ENCODE results near the gene DPM2.

The DPM2 gene

GRCh38 chr9:127927988-127928675, 9.5 kb downstream of the DPM2 start:
- no peaks in the 10 kb centered on the region for H3K9me3 ChIP-seq (ENCODE audit: control insufficient read depth in 1 of 2, low read length in 2 of 2)
- peaks cover 19 to 39% of the 10 kb centered on the region in 2 donors for H3K4me1 ChIP-seq (ENCODE audit: control insufficient read depth in 1 of 2, insufficient read depth in 2 of 2, low read length in 2 of 2)
- H3K36me3 ChIP-seq (ENCODE audit: control insufficient read depth in 1 of 2, insufficient read depth in 2 of 2, low read length in 2 of 2): no peaks in the 10 kb centered on the region
- H3K27ac ChIP-seq (ENCODE audit: low read depth, low read length): no peak overlapping the region
- peak overlapping the region in 1 of 2 donors; percentile 23 for H3K4me3 ChIP-seq (ENCODE audit: low read depth in 1 of 2, low read length in 2 of 2)
- peaks cover 24 to 36% of the 10 kb centered on the region in 2 donors for H3K27me3 ChIP-seq (ENCODE audit: control insufficient read depth in 1 of 2, insufficient read depth in 2 of 2, low read length in 2 of 2)
- no peak overlapping the region for H3K9ac ChIP-seq (ENCODE audit: low read depth in 1 of 2, low read length in 2 of 2)

- H3K9ac ChIP-seq (ENCODE audit: low read depth in 1 of 2, low read length in 2 of 2): peak overlapping the region in 1 of 2 donors; percentile 25
- H3K36me3 ChIP-seq (ENCODE audit: control insufficient read depth in 1 of 2, insufficient read depth in 2 of 2, low read length in 2 of 2): no peaks in the 10 kb centered on the region
- peaks cover 24 to 36% of the 10 kb centered on the region in 2 donors for H3K27me3 ChIP-seq (ENCODE audit: control insufficient read depth in 1 of 2, insufficient read depth in 2 of 2, low read length in 2 of 2)
- H3K4me3 ChIP-seq (ENCODE audit: low read depth in 1 of 2, low read length in 2 of 2): peak overlapping the region; percentile 36 to 48
- no peaks in the 10 kb centered on the region for H3K9me3 ChIP-seq (ENCODE audit: control insufficient read depth in 1 of 2, low read length in 2 of 2)
- H3K4me1 ChIP-seq (ENCODE audit: control insufficient read depth in 1 of 2, insufficient read depth in 2 of 2, low read length in 2 of 2): peaks cover 19 to 39% of the 10 kb centered on the region in 2 donors
- no peak overlapping the region for H3K27ac ChIP-seq (ENCODE audit: low read depth, low read length)
Measured at GRCh38 chr9:127927201-127927987, 10.3 kb downstream of the DPM2 start.

GRCh38 chr9:127926906-127927200, 10.8 kb downstream of the DPM2 start:
- Histone ChIP-seq H3K4me3 (ENCODE audit: low read depth in 1 of 2, low read length in 2 of 2) (peak overlapping the region; percentile 36 to 48), H3K9me3 (ENCODE audit: control insufficient read depth in 1 of 2, low read length in 2 of 2) (no peaks in the 10 kb centered on the region), H3K27ac (ENCODE audit: low read depth, low read length) (no peak overlapping the region), H3K4me1 (ENCODE audit: control insufficient read depth in 1 of 2, insufficient read depth in 2 of 2, low read length in 2 of 2) (peaks cover 19 to 42% of the 10 kb centered on the region in 2 donors), H3K27me3 (ENCODE audit: control insufficient read depth in 1 of 2, insufficient read depth in 2 of 2, low read length in 2 of 2) (peaks cover 24 to 36% of the 10 kb centered on the region in 2 donors), H3K9ac (ENCODE audit: low read depth in 1 of 2, low read length in 2 of 2) (peak overlapping the region in 1 of 2 donors; percentile 25), H3K36me3 (ENCODE audit: control insufficient read depth in 1 of 2, insufficient read depth in 2 of 2, low read length in 2 of 2) (no peaks in the 10 kb centered on the region)

- no peaks in the 10 kb centered on the region for H3K36me3 ChIP-seq (ENCODE audit: control insufficient read depth in 1 of 2, insufficient read depth in 2 of 2, low read length in 2 of 2)
- H3K9me3 ChIP-seq (ENCODE audit: control insufficient read depth in 1 of 2, low read length in 2 of 2): no peaks in the 10 kb centered on the region
- H3K4me1 ChIP-seq (ENCODE audit: control insufficient read depth in 1 of 2, insufficient read depth in 2 of 2, low read length in 2 of 2): peaks cover 15 to 41% of the 10 kb centered on the region in 2 donors
- H3K27ac ChIP-seq (ENCODE audit: low read depth, low read length): no peak overlapping the region
- H3K27me3 ChIP-seq (ENCODE audit: control insufficient read depth in 1 of 2, insufficient read depth in 2 of 2, low read length in 2 of 2): peaks cover 24 to 36% of the 10 kb centered on the region in 2 donors
- H3K9ac ChIP-seq (ENCODE audit: low read depth in 1 of 2, low read length in 2 of 2): no peak overlapping the region
- H3K4me3 ChIP-seq (ENCODE audit: low read depth in 1 of 2, low read length in 2 of 2): peak overlapping the region; percentile 36 to 48
Measured at GRCh38 chr9:127925959-127926905, 11.4 kb downstream of the DPM2 start.

GRCh38 chr9:127924736-127925444, 12.8 kb downstream of the DPM2 start:
- H3K27ac ChIP-seq (ENCODE audit: low read depth, low read length): no peak overlapping the region
- H3K4me3 ChIP-seq (ENCODE audit: low read depth in 1 of 2, low read length in 2 of 2): no peak overlapping the region
- no peaks in the 10 kb centered on the region for H3K9me3 ChIP-seq (ENCODE audit: control insufficient read depth in 1 of 2, low read length in 2 of 2)
- peaks cover 20 to 36% of the 10 kb centered on the region in 2 donors for H3K27me3 ChIP-seq (ENCODE audit: control insufficient read depth in 1 of 2, insufficient read depth in 2 of 2, low read length in 2 of 2)
- no peaks in the 10 kb centered on the region for H3K36me3 ChIP-seq (ENCODE audit: control insufficient read depth in 1 of 2, insufficient read depth in 2 of 2, low read length in 2 of 2)
- no peak overlapping the region for H3K9ac ChIP-seq (ENCODE audit: low read depth in 1 of 2, low read length in 2 of 2)
- H3K4me1 ChIP-seq (ENCODE audit: control insufficient read depth in 1 of 2, insufficient read depth in 2 of 2, low read length in 2 of 2): peaks cover 14 to 30% of the 10 kb centered on the region in 2 donors

GRCh38 chr9:127923771-127924170, 13.9 kb downstream of the DPM2 start:
- Histone ChIP-seq H3K36me3 (ENCODE audit: control insufficient read depth in 1 of 2, insufficient read depth in 2 of 2, low read length in 2 of 2) (no peaks in the 10 kb centered on the region), H3K4me1 (ENCODE audit: control insufficient read depth in 1 of 2, insufficient read depth in 2 of 2, low read length in 2 of 2) (peaks cover 22 to 38% of the 10 kb centered on the region in 2 donors), H3K27me3 (ENCODE audit: control insufficient read depth in 1 of 2, insufficient read depth in 2 of 2, low read length in 2 of 2) (peaks cover 13 to 28% of the 10 kb centered on the region in 2 donors)

GRCh38 chr9:127923046-127923445, 14.6 kb downstream of the DPM2 start:
- Histone ChIP-seq H3K9me3 (ENCODE audit: control insufficient read depth in 1 of 2, low read length in 2 of 2) (no peaks in the 10 kb centered on the region), H3K9ac (ENCODE audit: low read depth in 1 of 2, low read length in 2 of 2) (no peak overlapping the region), H3K27me3 (ENCODE audit: control insufficient read depth in 1 of 2, insufficient read depth in 2 of 2, low read length in 2 of 2) (peaks cover 13 to 21% of the 10 kb centered on the region in 2 donors), H3K4me3 (ENCODE audit: low read depth in 1 of 2, low read length in 2 of 2) (no peak overlapping the region), H3K4me1 (ENCODE audit: control insufficient read depth in 1 of 2, insufficient read depth in 2 of 2, low read length in 2 of 2) (peaks cover 23 to 39% of the 10 kb centered on the region in 2 donors), H3K27ac (ENCODE audit: low read depth, low read length) (no peak overlapping the region), H3K36me3 (ENCODE audit: control insufficient read depth in 1 of 2, insufficient read depth in 2 of 2, low read length in 2 of 2) (no peaks in the 10 kb centered on the region)

More at GRCh38 chr9:127923771-127924170, 13.9 kb downstream of the DPM2 start:
- no peak overlapping the region for H3K27ac ChIP-seq (ENCODE audit: low read depth, low read length)
- no peaks in the 10 kb centered on the region for H3K9me3 ChIP-seq (ENCODE audit: control insufficient read depth in 1 of 2, low read length in 2 of 2)
- H3K4me3 ChIP-seq (ENCODE audit: low read depth in 1 of 2, low read length in 2 of 2): no peak overlapping the region
- H3K9ac ChIP-seq (ENCODE audit: low read depth in 1 of 2, low read length in 2 of 2): no peak overlapping the region

- Histone ChIP-seq H3K4me3 (ENCODE audit: low read depth in 1 of 2, low read length in 2 of 2) (peak overlapping the region in 1 of 2 donors; percentile 40), H3K4me1 (ENCODE audit: control insufficient read depth in 1 of 2, insufficient read depth in 2 of 2, low read length in 2 of 2) (peaks cover 25 to 33% of the 10 kb centered on the region in 2 donors), H3K36me3 (ENCODE audit: control insufficient read depth in 1 of 2, insufficient read depth in 2 of 2, low read length in 2 of 2) (no peaks in the 10 kb centered on the region), H3K9me3 (ENCODE audit: control insufficient read depth in 1 of 2, low read length in 2 of 2) (no peaks in the 10 kb centered on the region), H3K9ac (ENCODE audit: low read depth in 1 of 2, low read length in 2 of 2) (no peak overlapping the region), H3K27me3 (ENCODE audit: control insufficient read depth in 1 of 2, insufficient read depth in 2 of 2, low read length in 2 of 2) (peaks cover 7 to 12% of the 10 kb centered on the region in 2 donors), H3K27ac (ENCODE audit: low read depth, low read length) (no peak overlapping the region)
Measured at GRCh38 chr9:127921557-127922120, 16.0 kb downstream of the DPM2 start.

GRCh38 chr9:127920794-127921193, 16.9 kb downstream of the DPM2 start:
- no peak overlapping the region for H3K9ac ChIP-seq (ENCODE audit: low read depth in 1 of 2, low read length in 2 of 2)
- peaks cover 4 to 10% of the 10 kb centered on the region in 2 donors for H3K27me3 ChIP-seq (ENCODE audit: control insufficient read depth in 1 of 2, insufficient read depth in 2 of 2, low read length in 2 of 2)
- peaks cover 29 to 39% of the 10 kb centered on the region in 2 donors for H3K4me1 ChIP-seq (ENCODE audit: control insufficient read depth in 1 of 2, insufficient read depth in 2 of 2, low read length in 2 of 2)
- no peak overlapping the region for H3K27ac ChIP-seq (ENCODE audit: low read depth, low read length)
- no peaks in the 10 kb centered on the region for H3K9me3 ChIP-seq (ENCODE audit: control insufficient read depth in 1 of 2, low read length in 2 of 2)
- H3K4me3 ChIP-seq (ENCODE audit: low read depth in 1 of 2, low read length in 2 of 2): no peak overlapping the region
- H3K36me3 ChIP-seq (ENCODE audit: control insufficient read depth in 1 of 2, insufficient read depth in 2 of 2, low read length in 2 of 2): no peaks in the 10 kb centered on the region
